ENCODE results near the gene KCNK1.

DNA sequence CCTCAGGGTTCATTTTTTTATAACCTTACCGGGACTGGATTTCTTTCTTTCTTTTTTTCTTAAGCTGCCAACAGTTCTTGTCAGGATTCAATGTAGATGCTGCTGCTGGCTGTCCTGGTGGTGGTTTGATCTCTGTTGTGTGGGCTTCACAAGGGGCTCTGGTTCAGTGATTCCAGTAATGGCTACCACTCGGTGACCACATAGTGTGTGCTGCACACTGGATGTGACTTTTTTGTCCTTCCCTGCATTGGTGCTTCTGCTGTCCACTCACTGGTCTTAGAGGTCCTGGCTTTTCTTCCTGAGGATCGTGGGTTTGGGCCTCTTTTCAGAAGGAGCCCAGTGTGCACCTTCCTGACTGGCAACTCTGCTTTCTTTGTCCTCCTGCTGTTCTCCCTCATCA, 18.5 kb downstream of the KCNK1 start:
- TF ChIP-seq REST (IDR thresholded peaks at IDR 0.05; ENCODE audit: borderline replicate concordance) (no peak), SMC3 (conservative IDR thresholded peaks at IDR 0.05; ENCODE audit: poor library complexity) (no peak), EP300 (conservative IDR thresholded peaks at IDR 0.05; ENCODE audit: poor library complexity, severe bottlenecking) (no peak), EZH2 (IDR thresholded peaks at IDR 0.05; ENCODE audit: borderline replicate concordance, insufficient read depth, low read length, poor library complexity, severe bottlenecking) (no peak), RAD21 (conservative IDR thresholded peaks at IDR 0.05) (no peak)
- TF ChIP-seq, protein P1, sequence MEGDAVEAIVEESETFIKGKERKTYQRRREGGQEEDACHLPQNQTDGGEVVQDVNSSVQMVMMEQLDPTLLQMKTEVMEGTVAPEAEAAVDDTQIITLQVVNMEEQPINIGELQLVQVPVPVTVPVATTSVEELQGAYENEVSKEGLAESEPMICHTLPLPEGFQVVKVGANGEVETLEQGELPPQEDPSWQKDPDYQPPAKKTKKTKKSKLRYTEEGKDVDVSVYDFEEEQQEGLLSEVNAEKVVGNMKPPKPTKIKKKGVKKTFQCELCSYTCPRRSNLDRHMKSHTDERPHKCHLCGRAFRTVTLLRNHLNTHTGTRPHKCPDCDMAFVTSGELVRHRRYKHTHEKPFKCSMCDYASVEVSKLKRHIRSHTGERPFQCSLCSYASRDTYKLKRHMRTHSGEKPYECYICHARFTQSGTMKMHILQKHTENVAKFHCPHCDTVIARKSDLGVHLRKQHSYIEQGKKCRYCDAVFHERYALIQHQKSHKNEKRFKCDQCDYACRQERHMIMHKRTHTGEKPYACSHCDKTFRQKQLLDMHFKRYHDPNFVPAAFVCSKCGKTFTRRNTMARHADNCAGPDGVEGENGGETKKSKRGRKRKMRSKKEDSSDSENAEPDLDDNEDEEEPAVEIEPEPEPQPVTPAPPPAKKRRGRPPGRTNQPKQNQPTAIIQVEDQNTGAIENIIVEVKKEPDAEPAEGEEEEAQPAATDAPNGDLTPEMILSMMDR (IDR thresholded peaks at IDR 0.05; ENCODE audit: poor library complexity, severe bottlenecking), result no peak
